Raji (cell line): ENCODE data around the gene ARL2BP.
A peak's percentile ranks its signal among the peaks of the same experiment; 100 is the strongest.

ENCODE experiments used
- POLR2A ChIP-seq: IDR thresholded peaks from 2 replicates; pipeline ENCODE4 v1.6.1; 2011; ENCODE audit warnings: low read depth, low read length, control low read depth; ENCODE audit not compliant: insufficient read depth

ARL2BP gene

GRCh38 chr16:57231821-57232350, 13.2 kb upstream of the ARL2BP start:
- no peak for TF ChIP-seq POLR2A

GRCh38 chr16:57233944-57234706, 10.9 kb upstream of the ARL2BP start:
- TF ChIP-seq POLR2A, result no peak

- TF ChIP-seq POLR2A, result no peak
Observed at GRCh38 chr16:57234707-57235092, 10.4 kb upstream of the ARL2BP start.

GRCh38 chr16:57235128-57236021, 9.7 kb upstream of the ARL2BP start:
- TF ChIP-seq POLR2A, result peak; percentile 33; the same call in 1 of the 2 replicates

- TF ChIP-seq POLR2A, result no peak
Observed at GRCh38 chr16:57236022-57236350, 9.1 kb upstream of the ARL2BP start.

GRCh38 chr16:57238682-57239081, 6.4 kb upstream of the ARL2BP start:
- TF ChIP-seq POLR2A, result no peak

- TF ChIP-seq POLR2A, result no peak
Observed at GRCh38 chr16:57239107-57239506, 6.0 kb upstream of the ARL2BP start.

GRCh38 chr16:57240851-57241250, 4.2 kb upstream of the ARL2BP start:
- TF ChIP-seq POLR2A, result no peak

GRCh38 chr16:57242650-57243049, 2.4 kb upstream of the ARL2BP start:
- TF ChIP-seq POLR2A, result no peak

GRCh38 chr16:57244463-57244766, 644 bp upstream of the ARL2BP start:
- TF ChIP-seq POLR2A, result no peak

GRCh38 chr16:57245472-57246113, 534 bp downstream of the ARL2BP start:
- TF ChIP-seq POLR2A, result no peak

GRCh38 chr16:57251352-57251751, 6.3 kb downstream of the ARL2BP start:
- TF ChIP-seq POLR2A, result no peak

- TF ChIP-seq POLR2A, result no peak
Observed at GRCh38 chr16:57252148-57252721, 7.2 kb downstream of the ARL2BP start.

GRCh38 chr16:57253466-57253865, 8.4 kb downstream of the ARL2BP start:
- TF ChIP-seq POLR2A, result no peak

- no peak for TF ChIP-seq POLR2A
Observed at GRCh38 chr16:57255686-57256415, 10.8 kb downstream of the ARL2BP start.
